Right atrium auricular region (tissue), 2 donors: ENCODE results near the gene IGSF21. TPM values are rescaled to one million over a fixed set of nuclear protein-coding genes. Genes with fewer than 3 reads are reported as not detected.

Source experiments
- DNase-seq: peaks from one replicate; pipeline ENCODE4 v3.0.0-alpha.2; 2019; ENCODE audit warnings: low spot score
- H3K27ac ChIP-seq, 2 donors: fragments of 200-600 bp; sonication (generic); 1 replicate in 1 of 2; 2 replicates in 1 of 2; pipeline ENCODE4 v1.5.1; 2016 to 2019
- H3K27me3 ChIP-seq, 2 donors: fragments of 200-600 bp; sonication (generic); one replicate each; pipeline versions ENCODE4 v1.5.1 to v1.6.0; 2017 to 2019
- H3K36me3 ChIP-seq: fragments of 200-600 bp; sonication (generic); one replicate; pipeline ENCODE4 v1.5.1; 2016
- H3K4me1 ChIP-seq, 2 donors: fragments of 200-600 bp; sonication (generic); one replicate each; pipeline versions ENCODE4 v1.5.1 to v1.6.0; 2017 to 2019
- H3K4me3 ChIP-seq, 2 donors: fragments of 200-600 bp; sonication (generic); 1 replicate in 1 of 2; 2 replicates in 1 of 2; pipeline ENCODE4 v1.5.1; 2017 to 2019; ENCODE audit warnings: mild to moderate bottlenecking in 1 of 2, moderate library complexity in 1 of 2
- H3K9me3 ChIP-seq, 2 donors: fragments of 200-600 bp; sonication (generic); one replicate each; pipeline ENCODE4 v1.5.1; 2019
- CTCF ChIP-seq, 2 donors: fragments of 200-600 bp; sonication (generic); IDR thresholded peaks; one replicate each; pipeline ENCODE4 v1.5.1; 2019; ENCODE audit warnings: antibody characterized with exemption in 2 of 2
- total RNA-seq, 2 donors: library from RNA; depleted of rRNA; stranded (reverse); fragments of >200 nt; gene quantifications; one replicate each; pipeline ENCODE4 v1.1.0, GENCODE V29; 2016

IGSF21 gene
- total RNA-seq, 2 donors from 2014 or later, result 1.8 to 6.0 TPM

GRCh38 chr1:18139198-18139981, 31.8 kb downstream of the IGSF21 start:
- Histone ChIP-seq H3K36me3 (no peaks in the 10 kb centered on the region), H3K9me3 (no peaks in the 10 kb centered on the region), H3K4me1 (no peaks in the 10 kb centered on the region), H3K4me3 (no peak overlapping the region), H3K27me3 (no peaks in the 10 kb centered on the region), H3K27ac (no peak overlapping the region)
- no peak for DNase-seq
- TF ChIP-seq CTCF (IDR thresholded peaks at IDR 0.05), result no peak

GRCh38 chr1:18140411-18140810, 32.8 kb downstream of the IGSF21 start:
- no peaks in the 10 kb centered on the region for H3K36me3 ChIP-seq
- H3K4me3 ChIP-seq, result no peak overlapping the region
- no peak overlapping the region for H3K27ac ChIP-seq
- DNase-seq, result no peak
- H3K4me1 ChIP-seq, result no peaks in the 10 kb centered on the region
- H3K9me3 ChIP-seq, result no peaks in the 10 kb centered on the region
- TF ChIP-seq CTCF (IDR thresholded peaks at IDR 0.05), result no peak
- no peaks in the 10 kb centered on the region for H3K27me3 ChIP-seq

GRCh38 chr1:18141661-18142060, 34.1 kb downstream of the IGSF21 start:
- Histone ChIP-seq H3K4me3 (no peak overlapping the region), H3K36me3 (no peaks in the 10 kb centered on the region), H3K9me3 (no peaks in the 10 kb centered on the region), H3K4me1 (no peaks in the 10 kb centered on the region), H3K27me3 (no peaks in the 10 kb centered on the region), H3K27ac (no peak overlapping the region)
- TF ChIP-seq CTCF (IDR thresholded peaks at IDR 0.05), result no peak
- DNase-seq, result no peak

GRCh38 chr1:18142471-18142870, 34.9 kb downstream of the IGSF21 start:
- Histone ChIP-seq H3K4me3 (no peak overlapping the region), H3K27ac (no peak overlapping the region), H3K4me1 (no peaks in the 10 kb centered on the region), H3K36me3 (no peaks in the 10 kb centered on the region), H3K27me3 (no peaks in the 10 kb centered on the region), H3K9me3 (no peaks in the 10 kb centered on the region)
- DNase-seq, result no peak
- no peak for TF ChIP-seq CTCF (IDR thresholded peaks at IDR 0.05)

GRCh38 chr1:18142969-18143368, 35.4 kb downstream of the IGSF21 start:
- no peak for TF ChIP-seq CTCF (IDR thresholded peaks at IDR 0.05)
- Histone ChIP-seq H3K27ac (no peak overlapping the region), H3K36me3 (no peaks in the 10 kb centered on the region), H3K27me3 (no peaks in the 10 kb centered on the region), H3K9me3 (no peaks in the 10 kb centered on the region), H3K4me3 (no peak overlapping the region), H3K4me1 (no peaks in the 10 kb centered on the region)
- no peak for DNase-seq

- DNase-seq, result no peak
- H3K27me3 ChIP-seq, result no peaks in the 10 kb centered on the region
These were observed 36.5 kb downstream of the IGSF21 start for GRCh38 chr1:18144062-18144461.

More at GRCh38 chr1:18144062-18144461, 36.5 kb downstream of the IGSF21 start:
- no peak for TF ChIP-seq CTCF (IDR thresholded peaks at IDR 0.05)
- no peak overlapping the region for H3K4me3 ChIP-seq
- H3K27ac ChIP-seq, result no peak overlapping the region
- H3K36me3 ChIP-seq, result no peaks in the 10 kb centered on the region
- H3K4me1 ChIP-seq, result peaks cover 0 to 2% of the 10 kb centered on the region in 2 donors
- no peaks in the 10 kb centered on the region for H3K9me3 ChIP-seq
